ENCODE measurements around the gene BATF.
A peak's percentile ranks its signal among the peaks of the same experiment; 100 is the strongest.

The BATF gene

GRCh38 chr14:75563931-75564330 lies 41.7 kb downstream of the BATF start:
- no peak for DNase-seq

- DNase-seq, result no peak
These were observed 42.8 kb downstream of the BATF start for GRCh38 chr14:75565056-75565455.

GRCh38 chr14:75566321-75566720 lies 44.1 kb downstream of the BATF start:
- DNase-seq, result no peak

GRCh38 chr14:75566752-75567151 lies 44.5 kb downstream of the BATF start:
- no peak for DNase-seq

GRCh38 chr14:75568140-75568539 lies 45.9 kb downstream of the BATF start:
- no peak for DNase-seq

GRCh38 chr14:75568791-75569190 lies 46.5 kb downstream of the BATF start:
- DNase-seq, result no peak

- DNase-seq, result no peak
These were observed 48.5 kb downstream of the BATF start for GRCh38 chr14:75570797-75571196.

GRCh38 chr14:75572104-75572503 lies 49.8 kb downstream of the BATF start:
- DNase-seq, result no peak

- no peak for DNase-seq
These were observed 54.8 kb downstream of the BATF start for GRCh38 chr14:75577090-75577489.

- no peak for DNase-seq
These were observed 55.4 kb downstream of the BATF start for GRCh38 chr14:75577729-75578101.

GRCh38 chr14:75578102-75578785 lies 56.0 kb downstream of the BATF start, which contains the start of gene FLVCR2:
Gene FLVCR2, plus strand, starts transcription at chr14:75578620. Its CDS starts 353 bp downstream, at chr14:75578973.
- DNase-seq, result peak; percentile 30

- no peak for DNase-seq
These were observed 56.6 kb downstream of the BATF start for GRCh38 chr14:75578786-75579337.

- DNase-seq, result no peak
These were observed 57.1 kb downstream of the BATF start for GRCh38 chr14:75579338-75579864.

GRCh38 chr14:75579882-75580281 lies 57.6 kb downstream of the BATF start:
- no peak for DNase-seq

GRCh38 chr14:75587388-75587787 lies 65.1 kb downstream of the BATF start:
- DNase-seq, result no peak

GRCh38 chr14:75589931-75590330 lies 67.7 kb downstream of the BATF start:
- DNase-seq, result no peak

GRCh38 chr14:75591331-75591946 lies 69.2 kb downstream of the BATF start:
- no peak for DNase-seq

GRCh38 chr14:75591987-75592575 lies 69.8 kb downstream of the BATF start:
- no peak for DNase-seq

- no peak for DNase-seq
These were observed 73.0 kb downstream of the BATF start for GRCh38 chr14:75595226-75595625.
